Measurements from ENCODE around the gene PTAFR.

PTAFR gene

GRCh38 chr1:28196330-28196729 lies 19.8 kb upstream of the PTAFR start:
- peaks cover 11% of the 10 kb centered on the region for H3K36me3 ChIP-seq (ENCODE audit: control insufficient read depth, insufficient read depth, low read length)
- WGBS, 2 experiments: 8 to 25% methylated on average over 3 of the region's 3 CpGs

GRCh38 chr1:28195780-28196179 lies 19.3 kb upstream of the PTAFR start:
- H3K9me3 ChIP-seq (ENCODE audit: control insufficient read depth, low read length): no peaks in the 10 kb centered on the region
- no peaks in the 10 kb centered on the region for H3K27me3 ChIP-seq (ENCODE audit: control insufficient read depth, insufficient read depth, low read length, poor library complexity, severe bottlenecking)
- peaks cover 6% of the 10 kb centered on the region for H3K36me3 ChIP-seq (ENCODE audit: control insufficient read depth, insufficient read depth, low read length)
- no peak overlapping the region for H3K4me3 ChIP-seq (ENCODE audit: insufficient read depth, low read depth, low read length)
- 95 to 96% methylated on average over 1 of the region's 1 CpG for whole genome bisulfite sequencing, 2 experiments
- peaks cover 7% of the 10 kb centered on the region for H3K4me1 ChIP-seq (ENCODE audit: control insufficient read depth, insufficient read depth, low read length)
- H3K27ac ChIP-seq (ENCODE audit: insufficient read depth, low read depth, low read length, poor library complexity, severe bottlenecking): no peak overlapping the region

More at GRCh38 chr1:28196330-28196729, 19.8 kb upstream of the PTAFR start:
- Histone ChIP-seq H3K4me1 (ENCODE audit: control insufficient read depth, insufficient read depth, low read length) (peaks cover 7% of the 10 kb centered on the region), H3K9me3 (ENCODE audit: control insufficient read depth, low read length) (no peaks in the 10 kb centered on the region), H3K27me3 (ENCODE audit: control insufficient read depth, insufficient read depth, low read length, poor library complexity, severe bottlenecking) (no peaks in the 10 kb centered on the region), H3K27ac (ENCODE audit: insufficient read depth, low read depth, low read length, poor library complexity, severe bottlenecking) (no peak overlapping the region), H3K4me3 (ENCODE audit: insufficient read depth, low read depth, low read length) (no peak overlapping the region)

- Histone ChIP-seq H3K27me3 (ENCODE audit: control insufficient read depth, insufficient read depth, low read length, poor library complexity, severe bottlenecking) (no peaks in the 10 kb centered on the region), H3K9me3 (ENCODE audit: control insufficient read depth, low read length) (no peaks in the 10 kb centered on the region), H3K4me1 (ENCODE audit: control insufficient read depth, insufficient read depth, low read length) (peaks cover 7% of the 10 kb centered on the region), H3K36me3 (ENCODE audit: control insufficient read depth, insufficient read depth, low read length) (peaks cover 3% of the 10 kb centered on the region), H3K27ac (ENCODE audit: insufficient read depth, low read depth, low read length, poor library complexity, severe bottlenecking) (no peak overlapping the region), H3K4me3 (ENCODE audit: insufficient read depth, low read depth, low read length) (no peak overlapping the region)
- WGBS, 2 experiments: 79 to 80% methylated on average over 8 of the region's 8 CpGs
Measured at GRCh38 chr1:28194326-28195035, 18.0 kb upstream of the PTAFR start.

- no peak overlapping the region for H3K4me3 ChIP-seq (ENCODE audit: insufficient read depth, low read depth, low read length)
- no peak overlapping the region for H3K27ac ChIP-seq (ENCODE audit: insufficient read depth, low read depth, low read length, poor library complexity, severe bottlenecking)
- 75 to 76% methylated on average over 7 to 8 of the region's 8 CpGs for WGBS, 2 experiments
- H3K36me3 ChIP-seq (ENCODE audit: control insufficient read depth, insufficient read depth, low read length): no peaks in the 10 kb centered on the region
- no peaks in the 10 kb centered on the region for H3K9me3 ChIP-seq (ENCODE audit: control insufficient read depth, low read length)
- H3K27me3 ChIP-seq (ENCODE audit: control insufficient read depth, insufficient read depth, low read length, poor library complexity, severe bottlenecking): no peaks in the 10 kb centered on the region
- peaks cover 7% of the 10 kb centered on the region for H3K4me1 ChIP-seq (ENCODE audit: control insufficient read depth, insufficient read depth, low read length)
Measured at GRCh38 chr1:28193701-28194161, 17.2 kb upstream of the PTAFR start.

- no peak overlapping the region for H3K27ac ChIP-seq (ENCODE audit: insufficient read depth, low read depth, low read length, poor library complexity, severe bottlenecking)
- 83 to 84% methylated on average over 12 of the region's 12 CpGs for WGBS, 2 experiments
- H3K36me3 ChIP-seq (ENCODE audit: control insufficient read depth, insufficient read depth, low read length): no peaks in the 10 kb centered on the region
- H3K27me3 ChIP-seq (ENCODE audit: control insufficient read depth, insufficient read depth, low read length, poor library complexity, severe bottlenecking): no peaks in the 10 kb centered on the region
- no peak overlapping the region for H3K4me3 ChIP-seq (ENCODE audit: insufficient read depth, low read depth, low read length)
- no peaks in the 10 kb centered on the region for H3K9me3 ChIP-seq (ENCODE audit: control insufficient read depth, low read length)
- no peaks in the 10 kb centered on the region for H3K4me1 ChIP-seq (ENCODE audit: control insufficient read depth, insufficient read depth, low read length)
Measured at GRCh38 chr1:28190996-28191645, 14.6 kb upstream of the PTAFR start.

GRCh38 chr1:28190337-28190979 lies 14.0 kb upstream of the PTAFR start:
- H3K27me3 ChIP-seq (ENCODE audit: control insufficient read depth, insufficient read depth, low read length, poor library complexity, severe bottlenecking): no peaks in the 10 kb centered on the region
- no peaks in the 10 kb centered on the region for H3K4me1 ChIP-seq (ENCODE audit: control insufficient read depth, insufficient read depth, low read length)
- no peak overlapping the region for H3K4me3 ChIP-seq (ENCODE audit: insufficient read depth, low read depth, low read length)
- no peaks in the 10 kb centered on the region for H3K9me3 ChIP-seq (ENCODE audit: control insufficient read depth, low read length)
- H3K36me3 ChIP-seq (ENCODE audit: control insufficient read depth, insufficient read depth, low read length): no peaks in the 10 kb centered on the region
- no peak overlapping the region for H3K27ac ChIP-seq (ENCODE audit: insufficient read depth, low read depth, low read length, poor library complexity, severe bottlenecking)
- WGBS, 2 experiments: 90 to 94% methylated on average over 3 of the region's 3 CpGs

- Histone ChIP-seq H3K4me1 (ENCODE audit: control insufficient read depth, insufficient read depth, low read length) (no peaks in the 10 kb centered on the region), H3K4me3 (ENCODE audit: insufficient read depth, low read depth, low read length) (no peak overlapping the region), H3K9me3 (ENCODE audit: control insufficient read depth, low read length) (no peaks in the 10 kb centered on the region), H3K27me3 (ENCODE audit: control insufficient read depth, insufficient read depth, low read length, poor library complexity, severe bottlenecking) (no peaks in the 10 kb centered on the region), H3K36me3 (ENCODE audit: control insufficient read depth, insufficient read depth, low read length) (no peaks in the 10 kb centered on the region), H3K27ac (ENCODE audit: insufficient read depth, low read depth, low read length, poor library complexity, severe bottlenecking) (no peak overlapping the region)
- 90 to 100% methylated on average over 1 of the region's 1 CpG for WGBS, 2 experiments
Measured at GRCh38 chr1:28185071-28185470, 8.6 kb upstream of the PTAFR start.

GRCh38 chr1:28180306-28181305 lies 4.1 kb upstream of the PTAFR start:
- Histone ChIP-seq H3K36me3 (ENCODE audit: control insufficient read depth, insufficient read depth, low read length) (no peaks in the 10 kb centered on the region), H3K27ac (ENCODE audit: insufficient read depth, low read depth, low read length, poor library complexity, severe bottlenecking) (no peak overlapping the region), H3K9me3 (ENCODE audit: control insufficient read depth, low read length) (no peaks in the 10 kb centered on the region), H3K27me3 (ENCODE audit: control insufficient read depth, insufficient read depth, low read length, poor library complexity, severe bottlenecking) (no peaks in the 10 kb centered on the region), H3K4me1 (ENCODE audit: control insufficient read depth, insufficient read depth, low read length) (no peaks in the 10 kb centered on the region), H3K4me3 (ENCODE audit: insufficient read depth, low read depth, low read length) (no peak overlapping the region)
- WGBS, 2 experiments: 88 to 89% methylated on average over 11 of the region's 12 CpGs

- Histone ChIP-seq H3K36me3 (ENCODE audit: control insufficient read depth, insufficient read depth, low read length) (no peaks in the 10 kb centered on the region), H3K4me3 (ENCODE audit: insufficient read depth, low read depth, low read length) (no peak overlapping the region), H3K9me3 (ENCODE audit: control insufficient read depth, low read length) (no peaks in the 10 kb centered on the region), H3K4me1 (ENCODE audit: control insufficient read depth, insufficient read depth, low read length) (no peaks in the 10 kb centered on the region), H3K27me3 (ENCODE audit: control insufficient read depth, insufficient read depth, low read length, poor library complexity, severe bottlenecking) (no peaks in the 10 kb centered on the region), H3K27ac (ENCODE audit: insufficient read depth, low read depth, low read length, poor library complexity, severe bottlenecking) (no peak overlapping the region)
- 93 to 94% methylated on average over 15 of the region's 15 CpGs for WGBS, 2 experiments
Measured at GRCh38 chr1:28178690-28179485, 2.4 kb upstream of the PTAFR start.

Data from ectodermal cell (in vitro differentiated cells).